ENCODE data around the gene MYCBPAP. TPM values are rescaled to one million over a fixed set of nuclear protein-coding genes. Genes with fewer than 3 reads are reported as not detected.

The MYCBPAP gene
- polyA plus RNA-seq (ENCODE audit: insufficient read length in 3 of 3) = 1 to 10 TPM; 1.4 to 2.4 (median 1.6) TPM

GRCh38 chr17:50507871-50508572 is at the start of gene MYCBPAP:
Gene MYCBPAP (plus strand): TSS chr17:50508439. CDS start chr17:50508675, 236 bp downstream.
- peak in 2 of 3 donors; percentile 70 to 71 for DNase-seq (ENCODE audit: low read depth in 3 of 3, low spot score in 2 of 3)

- DNase-seq (ENCODE audit: low read depth in 3 of 3, low spot score in 2 of 3) = no peak
Measured at GRCh38 chr17:50458701-50459676, 49.2 kb upstream of the MYCBPAP start.

GRCh38 chr17:50459756-50460155 is 48.5 kb upstream of the MYCBPAP start:
- no peak for DNase-seq (ENCODE audit: low read depth in 3 of 3, low spot score in 2 of 3)

GRCh38 chr17:50460831-50461526 is 47.3 kb upstream of the MYCBPAP start:
- DNase-seq (ENCODE audit: low read depth in 3 of 3, low spot score in 2 of 3) = no peak

- no peak for DNase-seq (ENCODE audit: low read depth in 3 of 3, low spot score in 2 of 3)
Measured at GRCh38 chr17:50461550-50462132, 46.6 kb upstream of the MYCBPAP start.

- DNase-seq (ENCODE audit: low read depth in 3 of 3, low spot score in 2 of 3) = no peak
Measured at GRCh38 chr17:50462446-50462845, 45.8 kb upstream of the MYCBPAP start.

GRCh38 chr17:50464121-50464520 is 44.1 kb upstream of the MYCBPAP start:
- no peak for DNase-seq (ENCODE audit: low read depth in 3 of 3, low spot score in 2 of 3)

GRCh38 chr17:50464736-50465135 is 43.5 kb upstream of the MYCBPAP start:
- DNase-seq (ENCODE audit: low read depth in 3 of 3, low spot score in 2 of 3) = no peak

GRCh38 chr17:50465171-50465570 is 43.1 kb upstream of the MYCBPAP start:
- DNase-seq (ENCODE audit: low read depth in 3 of 3, low spot score in 2 of 3) = no peak

GRCh38 chr17:50465635-50466034 is 42.6 kb upstream of the MYCBPAP start:
- no peak for DNase-seq (ENCODE audit: low read depth in 3 of 3, low spot score in 2 of 3)

GRCh38 chr17:50466371-50467113 is 41.7 kb upstream of the MYCBPAP start:
- DNase-seq (ENCODE audit: low read depth in 3 of 3, low spot score in 2 of 3) = no peak

GRCh38 chr17:50467114-50467854 is 41.0 kb upstream of the MYCBPAP start:
- DNase-seq (ENCODE audit: low read depth in 3 of 3, low spot score in 2 of 3) = no peak

- no peak for DNase-seq (ENCODE audit: low read depth in 3 of 3, low spot score in 2 of 3)
Measured at GRCh38 chr17:50467855-50468303, 40.4 kb upstream of the MYCBPAP start.

GRCh38 chr17:50468304-50469207 is 39.7 kb upstream of the MYCBPAP start, which contains the start of gene CHAD:
Gene CHAD (minus strand): TSS chr17:50468880. CDS start chr17:50468813, 67 bp downstream.
- no peak for DNase-seq (ENCODE audit: low read depth in 3 of 3, low spot score in 2 of 3)

GRCh38 chr17:50469208-50469605 is 39.0 kb upstream of the MYCBPAP start:
- no peak for DNase-seq (ENCODE audit: low read depth in 3 of 3, low spot score in 2 of 3)

GRCh38 chr17:50469671-50470305 is 38.5 kb upstream of the MYCBPAP start:
- DNase-seq (ENCODE audit: low read depth in 3 of 3, low spot score in 2 of 3) = no peak

- DNase-seq (ENCODE audit: low read depth in 3 of 3, low spot score in 2 of 3) = no peak
Measured at GRCh38 chr17:50470426-50470825, 37.8 kb upstream of the MYCBPAP start.
